GM12878 (cell line): ENCODE results near the gene ARHGEF10L. TPM values are rescaled to one million over a fixed set of nuclear protein-coding genes. Genes with fewer than 3 reads are reported as not detected.

Source experiments
- ATAC-seq: fragments of 200-7000 bp; cut with Tn5 transposase; 3 replicates; pipeline ENCODE4 v1.9.1; 2020; ENCODE audit warnings: mild to moderate bottlenecking, moderate library complexity
- BruUV-seq: library from RNA; stranded (reverse); fragments of 400-500 nt; replicated peaks from 2 replicates; lab custom pipeline; 2021; lab: Mats Ljungman, UMichigan
- CTCF ChIA-PET: fragments of 300-600 bp; sonication (Branson Sonifier 250); formaldehyde crosslinking; extraction: SDS; loops from one replicate; lab custom pipeline; 2021; ENCODE audit warnings: inconsistent platforms; lab: Yijun Ruan, JAX
- POLR2A ChIA-PET: fragments of 350-600 bp; formaldehyde crosslinking; extraction: SDS; loops from one replicate; lab custom pipeline; 2021; ENCODE audit warnings: inconsistent platforms; lab: Charles Lee
- RAD21 ChIA-PET: fragments of 300-600 bp; sonication (Branson Sonifier 250); formaldehyde crosslinking; loops from one replicate; lab custom pipeline; 2023; ENCODE audit warnings: antibody characterized with exemption; ENCODE audit not compliant: unreplicated experiment; lab: Charles Lee
- SMC1A ChIA-PET: fragments of 300-600 bp; sonication (Branson Sonifier 250); formaldehyde crosslinking; loops from one replicate; lab custom pipeline; 2023; ENCODE audit not compliant: unreplicated experiment, uncharacterized antibody; lab: Charles Lee
- DNase-seq: peaks from one replicate; pipeline ENCODE4 v3.0.0-alpha.2; 2011; ENCODE audit warnings: low read depth, low spot score
- FAIRE-seq: peaks from 3 replicates; lab custom pipeline; 2011; peaks lifted over from hg19 to GRCh38; lab: Jason Lieb, UNC
- H2AFZ ChIP-seq: 2 replicates; pipeline ENCODE4 v1.6.0; 2011; ENCODE audit warnings: low read depth, low read length, control low read depth; ENCODE audit not compliant: control insufficient read depth
- H3K27ac ChIP-seq: 2 replicates; pipeline ENCODE4 v1.5.1; 2011; ENCODE audit warnings: control low read depth; ENCODE audit not compliant: control insufficient read depth, insufficient read depth
- H3K27me3 ChIP-seq, 2 experiments: replicated peaks in 1 of 2; 2 replicates each; pipeline versions ENCODE4 v1.6.0 to v1.6.1; 2011; ENCODE audit warnings: low read length in 1 of 2; ENCODE audit not compliant: control insufficient read depth in 2 of 2, insufficient read depth in 2 of 2
- H3K36me3 ChIP-seq, 2 experiments: 2 replicates each; pipeline ENCODE4 v1.5.1; 2011; ENCODE audit warnings: low read length in 1 of 2; ENCODE audit not compliant: control insufficient read depth in 2 of 2, insufficient read depth in 2 of 2
- H3K4me1 ChIP-seq: 2 replicates; pipeline ENCODE4 v1.6.1; 2011; ENCODE audit warnings: mild to moderate bottlenecking, low read length, moderate library complexity, mixed read lengths; ENCODE audit not compliant: control insufficient read depth, insufficient read depth
- H3K4me2 ChIP-seq: 2 replicates; pipeline ENCODE4 v1.6.0; 2011; ENCODE audit warnings: control low read depth; ENCODE audit not compliant: control insufficient read depth, insufficient read depth
- H3K4me3 ChIP-seq: fragments of 200-600 bp; sonication (generic); 2 replicates; pipeline ENCODE4 v1.5.1; 2016
- H3K79me2 ChIP-seq: 2 replicates; pipeline ENCODE4 v1.6.0; 2011; ENCODE audit warnings: low read length; ENCODE audit not compliant: control insufficient read depth, insufficient read depth
- H3K9ac ChIP-seq: 2 replicates; pipeline ENCODE4 v1.8.0; 2011; ENCODE audit warnings: low read length, control low read depth, mixed read lengths; ENCODE audit not compliant: control insufficient read depth, insufficient read depth
- H3K9me3 ChIP-seq: replicated peaks from 3 replicates; pipeline ENCODE4 v1.5.1; 2011; ENCODE audit warnings: mild to moderate bottlenecking, low read length; ENCODE audit not compliant: control insufficient read depth, insufficient read depth
- H4K20me1 ChIP-seq: 2 replicates; pipeline ENCODE4 v1.6.0; 2011; ENCODE audit not compliant: control insufficient read depth, insufficient read depth
- CBX3 ChIP-seq: fragments of 200-600 bp; sonication (generic); IDR thresholded peaks from 2 replicates; pipeline ENCODE4 v1.6.1; 2016; ENCODE audit warnings: low read depth, borderline replicate concordance
- EGR1 ChIP-seq, 2 experiments: IDR thresholded peaks; 1 replicate in 1 of 2; 2 replicates in 1 of 2; pipeline ENCODE4 v1.6.1; 2011 to 2012; ENCODE audit warnings: low read depth in 2 of 2, low read length in 2 of 2, borderline replicate concordance in 1 of 2, mild to moderate bottlenecking in 1 of 2, moderate library complexity in 1 of 2
- GABPA ChIP-seq: IDR thresholded peaks from 2 replicates; pipeline ENCODE4 v1.6.1; 2014; ENCODE audit warnings: antibody characterized with exemption, low read depth, mild to moderate bottlenecking, inconsistent platforms
- IRF4 ChIP-seq: IDR thresholded peaks from 2 replicates; pipeline ENCODE4 v1.6.1; 2011; ENCODE audit warnings: low read depth, low read length
- JUNB ChIP-seq: IDR thresholded peaks from 2 replicates; pipeline ENCODE4 v1.6.1; 2016; ENCODE audit warnings: antibody characterized with exemption, mild to moderate bottlenecking
- MTA2 ChIP-seq: fragments of 450-650 bp; IDR thresholded peaks from 2 replicates; pipeline ENCODE4 v1.6.1; 2016; ENCODE audit warnings: low read depth, mild to moderate bottlenecking, moderate library complexity
- MYB ChIP-seq: fragments of 150-350 bp; IDR thresholded peaks from 2 replicates; pipeline ENCODE4 v1.6.1; 2014; ENCODE audit warnings: mild to moderate bottlenecking, low read depth, low read length, borderline replicate concordance
- NFYA ChIP-seq: IDR thresholded peaks from 2 replicates; pipeline ENCODE4 v1.6.1; 2011; ENCODE audit warnings: low read depth, mild to moderate bottlenecking, low read length, improper control_type of control experiment, borderline replicate concordance
- POLR2A ChIP-seq: IDR thresholded peaks from 2 replicates; pipeline ENCODE4 v1.6.1; 2011; ENCODE audit warnings: low read depth, mild to moderate bottlenecking, low read length
- POU2F2 ChIP-seq: IDR thresholded peaks from 3 replicates; pipeline ENCODE4 v1.6.1; 2011; ENCODE audit warnings: low read depth, mild to moderate bottlenecking, low read length, borderline replicate concordance
- SIN3A ChIP-seq: IDR thresholded peaks from 2 replicates; pipeline ENCODE4 v1.6.1; 2012; ENCODE audit warnings: low read depth, low read length, improper control_type of control experiment
- SMARCA5 ChIP-seq: fragments of 450-650 bp; IDR thresholded peaks from 2 replicates; pipeline ENCODE4 v1.6.1; 2017; ENCODE audit warnings: mild to moderate bottlenecking
- TCF12 ChIP-seq: IDR thresholded peaks from 2 replicates; pipeline ENCODE4 v1.6.1; 2011; ENCODE audit warnings: low read depth, mild to moderate bottlenecking, low read length
- TCF7 ChIP-seq: IDR thresholded peaks from 2 replicates; pipeline ENCODE4 v1.6.1; 2014; ENCODE audit warnings: antibody characterized with exemption, borderline replicate concordance
- ZNF217 ChIP-seq: fragments of 450-650 bp; IDR thresholded peaks from 2 replicates; pipeline ENCODE4 v1.6.1; 2017; ENCODE audit warnings: antibody characterized with exemption, mild to moderate bottlenecking
- ZNF592 ChIP-seq: fragments of 450-650 bp; IDR thresholded peaks from 2 replicates; pipeline ENCODE4 v1.6.1; 2017; ENCODE audit warnings: mild to moderate bottlenecking, moderate library complexity
- ZNF687 ChIP-seq: fragments of 450-650 bp; IDR thresholded peaks from 2 replicates; pipeline ENCODE4 v1.6.1; 2017; ENCODE audit warnings: mild to moderate bottlenecking, moderate library complexity
- WGBS: methylation state at CpG from one replicate; pipeline ENCODE4 v1.1.6; 2016; ENCODE audit warnings: low lambda C conversion rate; ENCODE audit not compliant: insufficient replicate concordance, insufficient coverage; ENCODE audit errors: missing lambda C conversion rate; 5-methylcytosine and 5-hydroxymethylcytosine counted together
- in situ Hi-C: fragments of 300-500 bp; cut with MboI; formaldehyde crosslinking; loops from 9 replicates; pipeline ENCODE4 v1.14.3; 2018; ENCODE audit warnings: mixed read lengths
- intact Hi-C: fragments of 100-400 bp; cut with micrococcal nuclease; formaldehyde crosslinking; loops from one replicate; pipeline ENCODE4 v1.14.2; 2022; ENCODE audit not compliant: unreplicated experiment
- polyA plus RNA-seq, 11 experiments: library from polyadenylated mRNA; depleted of rRNA in 4 of 11; unstranded in 6 of 11; stranded (reverse) in 5 of 11; fragments of >200 nt; fragmentation: Nextera tagmentation in 4 of 11; fragmentation: Illumina TruSeq in 1 of 11; extraction: Ambion mirVana in 4 of 11; extraction: Trizol in 1 of 11; gene quantifications; 1 replicate in 1 of 11; 2 replicates in 10 of 11; pipeline versions ENCODE4 v1.2.1 to v1.2.3, GENCODE V29; 2011 to 2016; ENCODE audit warnings: inconsistent platforms in 2 of 11, missing spikeins in 2 of 11, low read depth in 1 of 11
- total RNA-seq, 4 experiments: library from RNA; depleted of rRNA in 3 of 4; stranded (reverse); fragments of >200 nt in 3 of 4; fragmentation: Illumina TruSeq in 1 of 4; extraction: Trizol in 1 of 4; gene quantifications; 2 replicates each; pipeline versions ENCODE4 v1.2.1 to v1.2.3, GENCODE V29; 2013 to 2021

Gene ARHGEF10L
- total and polyA plus RNA-seq, 10 of the 15 experiments (the other 5 are each of a cell fraction or from before 2014, with no cell fraction given): 0.05 to 0.94 (median 0.28) TPM; not detected in 2

DNA sequence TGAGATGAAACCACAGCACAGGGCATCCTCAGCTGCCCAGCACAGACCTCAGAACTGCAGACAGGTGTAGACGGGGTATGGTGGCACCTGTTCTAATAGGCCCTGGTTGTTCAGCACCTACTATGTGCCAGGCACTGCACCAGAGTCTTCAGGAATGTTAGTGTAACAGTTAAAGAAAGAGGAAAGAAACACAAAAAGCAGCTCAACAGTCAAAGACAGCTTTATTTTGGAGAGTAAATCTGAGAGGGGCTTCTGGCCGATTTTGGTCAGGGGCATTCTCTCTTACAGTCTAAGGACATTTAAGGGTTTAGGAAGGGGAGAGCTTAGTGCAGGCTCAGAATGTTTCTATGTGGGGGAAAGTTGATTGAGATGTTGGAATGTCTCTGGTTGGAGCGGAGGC lies 170.5 kb downstream of the ARHGEF10L start:
- SMC1A ChIA-PET: no interaction called here
- WGBS: 50% methylated on average over 2 of the region's 3 CpGs
- CTCF ChIA-PET: interaction anchor here (1.5 kb wide), 1 partner anchor 48 kb away, joined by 4 read pairs; no protein-coding TSS in a partner anchor

More for the DNA sequence above, 170.5 kb downstream of the ARHGEF10L start:
- Histone ChIP-seq H3K4me1 (no peaks in the 10 kb centered on the region), H3K9me3 (no peaks in the 10 kb centered on the region), H3K79me2 (no peaks in the 10 kb centered on the region), H3K27ac (no peak overlapping the region), H3K27me3 (no peaks in the 10 kb centered on the region; a peak in 1 of 4 replicates), H3K4me3 (no peak overlapping the region), H2AFZ (no peak overlapping the region), H3K4me2 (no peak overlapping the region), H4K20me1 (no peaks in the 10 kb centered on the region), H3K36me3 (no peaks in the 10 kb centered on the region), H3K9ac (no peak overlapping the region)
- TF ChIP-seq CBX3 (no peak), ZNF687 (no peak), JUNB (no peak), SMARCA5 (no peak), TCF12 (no peak), ZNF217 (no peak), POLR2A (no peak), ZNF592 (no peak), GABPA (no peak), POU2F2 (no peak), MYB (no peak), IRF4 (no peak), SIN3A (no peak), EGR1 (IDR thresholded peaks at IDR 0.05; ENCODE audit: borderline replicate concordance in 1 of 2, low read depth in 2 of 2, low read length in 2 of 2) (no peak), NFYA (no peak), TCF7 (no peak), MTA2 (no peak)
- no TSS peak for BruUV-seq
- FAIRE-seq: no peak
- no peak for DNase-seq
- intact Hi-C loops (no loop called here), in situ Hi-C loops (no loop called here)
- ChIA-PET POLR2A (no interaction called here), RAD21 (no interaction called here)
- ATAC-seq: no peak
